Upper lobe of left lung (tissue), 6 donors: ENCODE measurements around the gene GPR108. TPM values are rescaled to one million over a fixed set of nuclear protein-coding genes. Genes with fewer than 3 reads are reported as not detected.

ENCODE experiments used
- ATAC-seq, 2 donors: fragments of 200-7000 bp; cut with Tn5 transposase; one replicate each; pipeline ENCODE4 v1.9.1; 2022; ENCODE audit warnings: mild to moderate bottlenecking in 2 of 2, moderate library complexity in 2 of 2; ENCODE audit not compliant: low FRiP score in 2 of 2
- DNase-seq, 2 donors: peaks; one replicate each; pipeline ENCODE4 v3.0.0-alpha.2; 2019 to 2020
- H3K27ac ChIP-seq, 4 donors: fragments of 200-600 bp; sonication (generic); one replicate each; pipeline ENCODE4 v1.5.1; 2016 to 2019
- H3K27me3 ChIP-seq, 4 donors: fragments of 200-600 bp; sonication (generic); one replicate each; pipeline ENCODE4 v1.5.1; 2017 to 2019
- H3K36me3 ChIP-seq, 4 donors: fragments of 200-600 bp; sonication (generic); one replicate each; pipeline ENCODE4 v1.5.1; 2016 to 2019
- H3K4me1 ChIP-seq, 4 donors: fragments of 200-600 bp; sonication (generic); one replicate each; pipeline ENCODE4 v1.5.1; 2018 to 2019
- H3K4me3 ChIP-seq, 4 donors: fragments of 200-600 bp; sonication (generic); one replicate each; pipeline ENCODE4 v1.5.1; 2017 to 2019; ENCODE audit warnings: mild to moderate bottlenecking in 2 of 4, moderate library complexity in 1 of 4
- H3K9me3 ChIP-seq, 4 donors: fragments of 200-600 bp; sonication (generic); one replicate each; pipeline ENCODE4 v1.5.1; 2018 to 2019
- CTCF ChIP-seq, 6 experiments: fragments of 450-650 bp in 4 of 6; fragments of 200-600 bp in 2 of 6; sonication (generic) in 2 of 6; IDR thresholded peaks; one replicate each; pipeline ENCODE4 v1.5.1; 2016 to 2019; ENCODE audit warnings: antibody characterized with exemption in 6 of 6
- EP300 ChIP-seq, 4 donors: sonication (generic); formaldehyde crosslinking; IDR thresholded peaks; one replicate each; pipeline ENCODE4 v1.5.1; 2017; ENCODE audit warnings: antibody characterized with exemption in 4 of 4, control low read depth in 2 of 4
- POLR2A ChIP-seq, 4 donors: fragments of 450-650 bp; IDR thresholded peaks; one replicate each; pipeline ENCODE4 v1.5.1; 2016 to 2017; ENCODE audit warnings: antibody characterized with exemption in 4 of 4, mild to moderate bottlenecking in 2 of 4
- POLR2AphosphoS5 ChIP-seq, 2 donors: sonication (generic); formaldehyde crosslinking; IDR thresholded peaks; one replicate each; pipeline ENCODE4 v1.5.1; 2017; ENCODE audit warnings: antibody characterized with exemption in 2 of 2
- WGBS, 2 donors: methylation state at CpG; one replicate each; pipeline ENCODE4 v1.1.5; 2017 to 2018; 5-methylcytosine and 5-hydroxymethylcytosine counted together
- total RNA-seq, 6 donors: library from RNA; depleted of rRNA in 4 of 6; stranded (reverse); fragments of >200 nt in 4 of 6; gene quantifications; one replicate each; pipeline versions ENCODE4 v1.1.0 to v1.2.1, GENCODE V29; 2016 to 2021
- donor health status: DM: no; HTN: no; CAD: no; lungs with moderate emphysema.
- donor health status: DM: no; HTN: yes; CAD: no; lungs with severe emphysema.

The GPR108 gene
- total RNA-seq, 6 donors from 2014 or later = 51.6 to 105 (median 69.0) TPM

DNA sequence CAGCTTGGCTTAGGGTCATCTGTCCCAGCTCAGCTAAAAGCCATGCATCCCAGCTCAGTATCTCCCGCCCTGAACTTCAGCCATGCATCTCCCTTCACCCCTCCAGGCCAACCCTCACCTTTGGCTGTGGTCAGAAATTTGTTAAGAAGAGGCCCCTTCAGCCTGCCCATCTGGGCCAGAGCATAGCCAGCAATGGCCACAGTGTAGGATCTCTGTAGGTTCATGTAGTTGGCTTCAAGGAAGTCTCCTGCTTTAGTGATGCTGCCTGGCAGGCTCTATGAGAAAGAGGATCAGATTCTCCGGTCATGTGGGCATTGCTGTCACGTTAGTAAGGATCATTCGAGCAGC, 50.8 kb downstream of the GPR108 start:
- Histone ChIP-seq H3K27me3 (no peaks in the 10 kb centered on the region), H3K4me1 (no peaks in the 10 kb centered on the region), H3K27ac (no peak overlapping the region), H3K9me3 (no peaks in the 10 kb centered on the region), H3K4me3 (no peak overlapping the region), H3K36me3 (peaks cover 10 to 47% (median 24%) of the 10 kb centered on the region in 4 donors)
- TF ChIP-seq EP300 (IDR thresholded peaks at IDR 0.05) = no peak
- DNase-seq (no peak), ATAC-seq (peak in 1 of 2 donors; percentile 27)
- WGBS, 2 donors = 86 to 90% methylated on average over 3 to 4 of the region's 4 CpGs

DNA sequence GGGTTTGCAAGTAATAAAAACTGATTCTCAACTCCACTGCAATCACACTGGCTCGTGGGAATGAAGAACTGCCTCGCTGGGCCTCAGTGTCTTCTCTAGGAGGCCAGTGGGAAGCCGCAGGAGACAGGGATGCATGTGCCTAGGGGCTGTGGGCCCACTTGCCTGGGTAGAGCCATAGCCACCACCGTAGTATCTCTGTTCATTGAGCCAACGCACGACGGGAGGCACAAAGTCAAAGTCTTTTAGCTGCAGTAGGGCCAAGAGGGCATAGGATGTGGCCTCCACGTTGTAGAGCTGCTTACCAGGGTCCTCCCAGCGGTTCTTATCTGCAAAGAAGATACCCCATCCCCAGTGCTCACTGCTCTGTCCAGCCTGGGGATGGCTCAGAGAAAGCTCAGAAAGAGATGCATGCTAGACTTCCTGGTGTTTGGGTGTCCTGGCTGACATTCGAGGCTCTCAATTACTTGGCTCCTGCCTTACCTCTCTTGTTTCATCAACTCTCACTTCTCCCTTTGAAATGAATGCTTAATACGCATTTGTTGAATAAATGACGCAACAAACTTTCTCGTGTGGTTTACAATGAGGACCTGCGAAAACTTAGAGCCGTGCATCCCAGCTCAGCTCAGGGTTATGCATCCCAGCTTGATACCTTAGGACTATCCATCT, 51.3 kb downstream of the GPR108 start:
- H3K9me3 ChIP-seq = no peaks in the 10 kb centered on the region
- WGBS, 2 donors = 84 to 87% methylated on average over 13 to 15 of the region's 15 CpGs
- ATAC-seq = peak in 1 of 2 donors; percentile 7
- TF ChIP-seq EP300 (IDR thresholded peaks at IDR 0.05) (no peak), POLR2AphosphoS5 (IDR thresholded peaks at IDR 0.05) (no peak), CTCF (IDR thresholded peaks at IDR 0.05) (no peak), POLR2A (IDR thresholded peaks at IDR 0.05) (no peak)
- DNase-seq = no peak
- H3K27ac ChIP-seq = no peak overlapping the region
- H3K27me3 ChIP-seq = no peaks in the 10 kb centered on the region
- peaks cover 11 to 47% (median 25%) of the 10 kb centered on the region in 4 donors for H3K36me3 ChIP-seq
- H3K4me3 ChIP-seq = no peak overlapping the region
- no peaks in the 10 kb centered on the region for H3K4me1 ChIP-seq

- DNase-seq = no peak
- Histone ChIP-seq H3K36me3 (peaks cover 11 to 49% (median 25%) of the 10 kb centered on the region in 4 donors), H3K27me3 (no peaks in the 10 kb centered on the region), H3K9me3 (no peaks in the 10 kb centered on the region), H3K27ac (no peak overlapping the region), H3K4me3 (no peak overlapping the region), H3K4me1 (no peaks in the 10 kb centered on the region)
- 89 to 96% methylated on average over 4 of the region's 4 CpGs for WGBS, 2 donors
- no peak for ATAC-seq
- no peak for TF ChIP-seq EP300 (IDR thresholded peaks at IDR 0.05)
- no peak for TF ChIP-seq CTCF (IDR thresholded peaks at IDR 0.05)
- TF ChIP-seq POLR2A (IDR thresholded peaks at IDR 0.05) = no peak
- no peak for TF ChIP-seq POLR2AphosphoS5 (IDR thresholded peaks at IDR 0.05)
Observed at GRCh38 chr19:6685482-6685881, 51.9 kb downstream of the GPR108 start.

DNA sequence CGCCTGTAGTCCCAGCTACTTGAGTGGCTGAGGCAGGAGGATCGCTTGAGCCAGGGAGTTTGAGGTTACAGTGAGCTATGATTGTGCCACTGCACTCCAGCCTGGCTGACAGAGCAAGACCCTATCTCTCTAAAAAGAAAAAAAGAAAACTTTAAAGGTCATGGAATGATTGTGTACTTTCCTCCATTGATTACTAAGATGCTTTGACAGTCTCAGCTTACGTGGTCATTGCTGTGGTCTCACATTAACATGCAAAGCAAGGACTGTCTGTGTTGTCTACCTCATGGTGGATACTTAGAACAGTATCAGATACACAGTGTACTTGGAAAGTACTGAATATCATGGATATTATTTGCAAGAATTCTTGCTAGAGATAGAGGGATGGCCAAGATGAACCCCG, 53.4 kb downstream of the GPR108 start:
- Histone ChIP-seq H3K36me3 (peaks cover 11 to 50% (median 25%) of the 10 kb centered on the region in 4 donors), H3K4me3 (no peak overlapping the region), H3K27me3 (no peaks in the 10 kb centered on the region), H3K27ac (no peak overlapping the region), H3K4me1 (no peaks in the 10 kb centered on the region), H3K9me3 (no peaks in the 10 kb centered on the region)
- TF ChIP-seq POLR2A (IDR thresholded peaks at IDR 0.05) = no peak
- TF ChIP-seq EP300 (IDR thresholded peaks at IDR 0.05) = no peak
- no peak for TF ChIP-seq CTCF (IDR thresholded peaks at IDR 0.05)
- TF ChIP-seq POLR2AphosphoS5 (IDR thresholded peaks at IDR 0.05) = no peak
- DNase-seq (no peak), ATAC-seq (no peak)
- 88 to 89% methylated on average over 4 of the region's 4 CpGs for WGBS, 2 donors

- no peak for TF ChIP-seq POLR2AphosphoS5 (IDR thresholded peaks at IDR 0.05)
- TF ChIP-seq CTCF (IDR thresholded peaks at IDR 0.05) = no peak
- TF ChIP-seq EP300 (IDR thresholded peaks at IDR 0.05) = no peak
- no peak for TF ChIP-seq POLR2A (IDR thresholded peaks at IDR 0.05)
- H3K27ac ChIP-seq = no peak overlapping the region
- H3K4me3 ChIP-seq = no peak overlapping the region
- H3K4me1 ChIP-seq = peaks cover 0 to 3% (median 0%) of the 10 kb centered on the region in 4 donors
- ATAC-seq = no peak
- no peaks in the 10 kb centered on the region for H3K27me3 ChIP-seq
- no peak for DNase-seq
- H3K9me3 ChIP-seq = no peaks in the 10 kb centered on the region
- peaks cover 11 to 45% (median 29%) of the 10 kb centered on the region in 4 donors for H3K36me3 ChIP-seq
- WGBS, 2 donors = 70 to 86% methylated on average over 3 of the region's 3 CpGs
Observed at GRCh38 chr19:6682607-6683128, 54.7 kb downstream of the GPR108 start.
